GM19351 (cell line): ENCODE results near the gene TSEN54.

ENCODE experiments used
- ATAC-seq: cut with Tn5 transposase; IDR thresholded peaks from one replicate; pipeline ENCODE4 v1.9.1; 2021; ENCODE audit warnings: mild to moderate bottlenecking, moderate library complexity; ENCODE audit not compliant: unreplicated experiment

TSEN54 gene

GRCh38 chr17:75540923-75541503 is 24.7 kb downstream of the TSEN54 start:
- no peak for ATAC-seq

- no peak for ATAC-seq
These were observed 25.9 kb downstream of the TSEN54 start for GRCh38 chr17:75542229-75542628.

GRCh38 chr17:75542728-75543336 is 26.5 kb downstream of the TSEN54 start:
- no peak for ATAC-seq

GRCh38 chr17:75544250-75544649 is 27.9 kb downstream of the TSEN54 start:
- no peak for ATAC-seq

GRCh38 chr17:75546181-75546580 is 29.9 kb downstream of the TSEN54 start:
- no peak for ATAC-seq

- no peak for ATAC-seq
These were observed 30.8 kb downstream of the TSEN54 start for GRCh38 chr17:75547091-75547490.

GRCh38 chr17:75548813-75549212 is 32.5 kb downstream of the TSEN54 start:
- no peak for ATAC-seq

- ATAC-seq = no peak
These were observed 33.2 kb downstream of the TSEN54 start for GRCh38 chr17:75549246-75550138.

- ATAC-seq = no peak
These were observed 33.8 kb downstream of the TSEN54 start for GRCh38 chr17:75550139-75550465.

GRCh38 chr17:75551266-75551665 is 34.9 kb downstream of the TSEN54 start:
- ATAC-seq = no peak

GRCh38 chr17:75552425-75553294 is 36.3 kb downstream of the TSEN54 start:
- ATAC-seq = no peak

- no peak for ATAC-seq
These were observed 37.2 kb downstream of the TSEN54 start for GRCh38 chr17:75553295-75554110.

- no peak for ATAC-seq
These were observed 39.4 kb downstream of the TSEN54 start for GRCh38 chr17:75555679-75556153.

GRCh38 chr17:75557075-75557851 is 40.9 kb downstream of the TSEN54 start:
- no peak for ATAC-seq

- ATAC-seq = no peak
These were observed 41.7 kb downstream of the TSEN54 start for GRCh38 chr17:75557852-75558665.

- no peak for ATAC-seq
These were observed 42.6 kb downstream of the TSEN54 start for GRCh38 chr17:75558666-75559530.

- ATAC-seq = no peak
These were observed 43.7 kb downstream of the TSEN54 start for GRCh38 chr17:75559958-75560533.
